ENCODE measurements around the gene MAP3K3.

DNA sequence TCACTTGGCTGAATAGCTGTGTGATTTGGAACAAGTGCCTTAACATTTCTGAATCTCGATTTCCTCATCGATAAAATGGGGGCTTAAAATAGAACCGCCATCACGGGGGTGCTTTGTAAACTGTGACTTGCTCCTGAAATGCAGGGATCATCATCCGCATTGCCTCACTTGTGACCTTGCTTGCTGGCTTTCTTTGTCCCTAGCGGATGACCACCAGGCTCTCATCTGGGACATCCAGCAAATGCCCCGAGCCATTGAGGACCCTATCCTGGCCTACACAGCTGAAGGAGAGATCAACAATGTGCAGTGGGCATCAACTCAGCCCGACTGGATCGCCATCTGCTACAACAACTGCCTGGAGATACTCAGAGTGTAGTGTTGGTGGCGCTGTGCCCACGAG lies 33.4 kb upstream of the MAP3K3 start:
- TF ChIP-seq CTCF (conservative IDR thresholded peaks at IDR 0.05; ENCODE audit: low read length) (no peak; the same call in 1 of the 2 replicates), EZH2phosphoT487 (IDR thresholded peaks at IDR 0.05; ENCODE audit: borderline replicate concordance) (no peak)

Measured in Loucy (cell line).